Osteocyte (in vitro differentiated cells): ENCODE data around the gene SCARF2. TPM values are rescaled to one million over a fixed set of nuclear protein-coding genes. Genes with fewer than 3 reads are reported as not detected.
"Not testable (repeated sequence)": the region's sequence is repeated elsewhere in the genome, so short reads cannot be mapped to it uniquely, and the experiment has no call there.

ENCODE experiments used
- DNase-seq: peaks from one replicate; pipeline ENCODE4 v3.0.0; 2021; ENCODE audit warnings: mixed read lengths; ENCODE audit not compliant: unreplicated experiment; ENCODE audit errors: extremely low spot score
- H3K27ac Mint-ChIP-seq: one replicate; pipeline ENCODE4 v1.8.0; 2021; ENCODE audit warnings: mild to moderate bottlenecking, mixed read lengths; ENCODE audit not compliant: unreplicated experiment
- H3K27me3 Mint-ChIP-seq: one replicate; pipeline ENCODE4 v1.8.0; 2021; ENCODE audit warnings: mixed read lengths; ENCODE audit not compliant: unreplicated experiment
- H3K36me3 Mint-ChIP-seq: one replicate; pipeline ENCODE4 v1.8.0; 2021; ENCODE audit warnings: mixed read lengths; ENCODE audit not compliant: unreplicated experiment
- H3K4me1 Mint-ChIP-seq: one replicate; pipeline ENCODE4 v1.8.0; 2021; ENCODE audit warnings: mixed read lengths; ENCODE audit not compliant: unreplicated experiment
- H3K4me3 Mint-ChIP-seq: one replicate; pipeline ENCODE4 v1.8.0; 2021; ENCODE audit warnings: mild to moderate bottlenecking, moderate library complexity, mixed read lengths; ENCODE audit not compliant: unreplicated experiment
- H3K9me3 Mint-ChIP-seq: one replicate; pipeline ENCODE4 v1.8.0; 2021; ENCODE audit warnings: mixed read lengths; ENCODE audit not compliant: unreplicated experiment
- total RNA-seq: library from RNA; stranded (reverse); gene quantifications from 2 replicates; pipeline ENCODE4 v1.2.1, GENCODE V29; 2021
- TF ChIP-seq, protein P1 (sequence below): fragments of 200-600 bp; sonication (generic); IDR thresholded peaks from 2 replicates; pipeline ENCODE4 v1.5.0; 2021; ENCODE audit warnings: antibody characterized with exemption, mild to moderate bottlenecking, moderate library complexity

The SCARF2 gene
- total RNA-seq, 1 donor from 2014 or later = 50.8 TPM

DNA sequence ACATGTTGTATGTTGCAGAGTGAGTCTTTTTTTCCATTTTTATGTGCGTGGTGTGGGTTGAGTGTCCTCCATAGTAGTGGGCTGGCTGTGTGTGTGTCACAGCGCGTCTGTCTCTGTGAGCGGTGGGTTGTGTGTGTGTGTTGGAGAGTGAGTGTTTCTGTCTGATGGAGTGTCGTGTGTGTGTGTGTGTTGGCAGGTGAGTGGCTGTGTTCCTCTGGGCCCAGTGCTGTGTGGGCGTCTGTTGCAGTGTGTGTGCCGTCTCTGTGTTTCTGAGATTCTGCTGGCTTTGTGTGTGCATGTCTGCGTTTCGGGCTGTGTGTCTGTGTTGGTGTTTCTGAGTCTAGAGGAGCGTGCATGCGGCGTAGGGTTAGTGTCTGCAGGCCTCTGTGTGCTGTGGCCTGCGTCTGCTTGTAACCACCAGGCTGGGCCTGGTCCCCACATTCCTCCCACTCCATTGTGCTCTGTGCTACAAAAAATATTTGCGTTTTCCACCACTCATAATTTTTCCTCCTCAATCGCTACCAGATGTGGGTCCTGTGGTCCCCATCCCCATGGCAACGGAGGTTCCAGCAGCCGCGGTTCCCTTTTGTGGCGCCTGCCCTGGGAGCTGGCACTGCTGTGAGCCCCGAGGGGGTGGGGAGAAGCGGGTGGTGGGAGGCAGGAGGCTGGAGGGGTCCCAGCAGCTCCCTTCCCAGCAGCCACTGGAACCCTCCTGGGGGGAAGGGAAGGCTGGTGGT, 15.2 kb downstream of the SCARF2 start:
- peaks cover 15% of the 10 kb centered on the region for H3K36me3 Mint-ChIP-seq
- no peaks in the 10 kb centered on the region for H3K9me3 Mint-ChIP-seq
- TF ChIP-seq, protein P1, sequence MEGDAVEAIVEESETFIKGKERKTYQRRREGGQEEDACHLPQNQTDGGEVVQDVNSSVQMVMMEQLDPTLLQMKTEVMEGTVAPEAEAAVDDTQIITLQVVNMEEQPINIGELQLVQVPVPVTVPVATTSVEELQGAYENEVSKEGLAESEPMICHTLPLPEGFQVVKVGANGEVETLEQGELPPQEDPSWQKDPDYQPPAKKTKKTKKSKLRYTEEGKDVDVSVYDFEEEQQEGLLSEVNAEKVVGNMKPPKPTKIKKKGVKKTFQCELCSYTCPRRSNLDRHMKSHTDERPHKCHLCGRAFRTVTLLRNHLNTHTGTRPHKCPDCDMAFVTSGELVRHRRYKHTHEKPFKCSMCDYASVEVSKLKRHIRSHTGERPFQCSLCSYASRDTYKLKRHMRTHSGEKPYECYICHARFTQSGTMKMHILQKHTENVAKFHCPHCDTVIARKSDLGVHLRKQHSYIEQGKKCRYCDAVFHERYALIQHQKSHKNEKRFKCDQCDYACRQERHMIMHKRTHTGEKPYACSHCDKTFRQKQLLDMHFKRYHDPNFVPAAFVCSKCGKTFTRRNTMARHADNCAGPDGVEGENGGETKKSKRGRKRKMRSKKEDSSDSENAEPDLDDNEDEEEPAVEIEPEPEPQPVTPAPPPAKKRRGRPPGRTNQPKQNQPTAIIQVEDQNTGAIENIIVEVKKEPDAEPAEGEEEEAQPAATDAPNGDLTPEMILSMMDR = no peak
- DNase-seq = no peak
- H3K27me3 Mint-ChIP-seq = no peaks in the 10 kb centered on the region
- H3K4me1 Mint-ChIP-seq = peaks cover 12% of the 10 kb centered on the region
- no peak overlapping the region for H3K4me3 Mint-ChIP-seq
- no peak overlapping the region for H3K27ac Mint-ChIP-seq

DNA sequence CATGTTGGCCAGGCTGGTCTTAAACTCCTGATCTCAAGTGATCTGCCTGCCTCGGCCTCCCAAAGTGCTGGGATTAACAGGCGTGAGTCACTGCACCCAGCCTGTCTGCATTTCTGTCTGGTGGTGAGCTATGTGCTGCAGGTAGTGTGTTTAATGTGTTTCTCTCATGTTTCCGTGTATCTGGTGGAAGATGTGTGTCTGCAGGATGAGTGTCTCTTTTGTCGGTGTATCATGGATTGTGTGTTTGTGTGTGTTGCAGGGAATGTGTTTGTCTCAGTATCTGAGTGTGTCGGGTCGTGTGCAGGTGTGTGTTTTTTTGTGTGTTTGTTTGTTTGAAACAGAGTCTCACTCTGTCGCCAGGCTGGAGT, 16.1 kb downstream of the SCARF2 start:
- no peak overlapping the region for H3K4me3 Mint-ChIP-seq

DNA sequence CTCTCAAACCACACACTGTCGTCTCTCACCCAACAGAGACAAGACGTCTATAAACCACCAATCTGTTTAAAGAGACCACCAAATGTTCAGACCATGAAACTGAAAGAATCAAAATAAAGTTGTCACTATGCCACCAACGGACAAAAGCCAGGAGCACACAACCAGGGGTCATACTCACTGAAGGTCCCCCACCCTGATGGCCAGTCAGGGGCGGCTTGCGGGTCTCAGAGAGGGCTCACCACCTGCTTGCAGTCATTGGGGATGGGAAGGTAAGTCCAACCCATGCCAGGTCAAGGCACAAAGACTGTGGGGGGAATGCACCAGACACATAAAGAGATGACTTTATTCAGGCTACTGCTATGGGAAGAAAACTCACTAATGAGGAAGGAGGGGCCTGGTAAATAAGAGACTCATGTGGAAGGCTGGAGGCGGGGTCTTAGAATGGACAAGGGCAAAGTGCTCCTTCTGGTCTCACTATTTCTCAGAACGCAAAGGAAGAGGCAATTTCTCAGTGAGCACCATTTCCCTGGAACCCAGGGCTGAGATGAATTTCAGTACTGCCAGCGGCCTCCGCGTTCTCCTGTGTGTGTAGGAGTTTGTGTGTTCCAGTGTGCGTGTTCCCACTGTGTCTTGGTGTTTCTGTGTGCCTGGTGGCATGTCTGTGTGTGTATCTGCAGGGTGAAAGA, 17.3 kb downstream of the SCARF2 start:
- TF ChIP-seq, protein P1 = no peak
- Mint-ChIP-seq H3K4me3 (no peak overlapping the region), H3K36me3 (peaks cover 7% of the 10 kb centered on the region), H3K9me3 (no peaks in the 10 kb centered on the region), H3K4me1 (peaks cover 7% of the 10 kb centered on the region), H3K27ac (no peak overlapping the region), H3K27me3 (peaks cover 2% of the 10 kb centered on the region)
- DNase-seq = no peak

More for the DNA sequence above, 16.1 kb downstream of the SCARF2 start:
- DNase-seq = no peak
- no peak overlapping the region for H3K27ac Mint-ChIP-seq
- H3K36me3 Mint-ChIP-seq = peaks cover 9% of the 10 kb centered on the region
- TF ChIP-seq, protein P1 = no peak
- H3K4me1 Mint-ChIP-seq = peaks cover 7% of the 10 kb centered on the region
- H3K9me3 Mint-ChIP-seq = no peaks in the 10 kb centered on the region
- no peaks in the 10 kb centered on the region for H3K27me3 Mint-ChIP-seq

DNA sequence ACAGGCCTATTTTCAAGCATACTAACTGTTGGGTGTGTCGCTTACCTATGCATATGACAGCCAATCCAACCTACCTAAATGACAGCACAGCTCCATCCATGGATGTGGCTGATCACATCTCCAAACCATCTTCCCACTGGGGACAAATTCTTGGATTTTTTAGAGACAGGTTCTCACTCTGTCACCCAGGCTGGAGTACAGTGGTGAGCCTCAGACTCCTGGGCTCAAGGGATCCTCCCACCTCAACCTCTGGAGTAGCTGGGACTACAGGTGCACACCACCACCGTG, 18.0 kb downstream of the SCARF2 start:
- Mint-ChIP-seq H3K9me3 (no peaks in the 10 kb centered on the region), H3K27me3 (peaks cover 2% of the 10 kb centered on the region), H3K4me1 (peaks cover 7% of the 10 kb centered on the region), H3K36me3 (peaks cover 3% of the 10 kb centered on the region), H3K27ac (no peak overlapping the region), H3K4me3 (no peak overlapping the region)
- TF ChIP-seq, protein P1 = no peak
- no peak for DNase-seq

DNA sequence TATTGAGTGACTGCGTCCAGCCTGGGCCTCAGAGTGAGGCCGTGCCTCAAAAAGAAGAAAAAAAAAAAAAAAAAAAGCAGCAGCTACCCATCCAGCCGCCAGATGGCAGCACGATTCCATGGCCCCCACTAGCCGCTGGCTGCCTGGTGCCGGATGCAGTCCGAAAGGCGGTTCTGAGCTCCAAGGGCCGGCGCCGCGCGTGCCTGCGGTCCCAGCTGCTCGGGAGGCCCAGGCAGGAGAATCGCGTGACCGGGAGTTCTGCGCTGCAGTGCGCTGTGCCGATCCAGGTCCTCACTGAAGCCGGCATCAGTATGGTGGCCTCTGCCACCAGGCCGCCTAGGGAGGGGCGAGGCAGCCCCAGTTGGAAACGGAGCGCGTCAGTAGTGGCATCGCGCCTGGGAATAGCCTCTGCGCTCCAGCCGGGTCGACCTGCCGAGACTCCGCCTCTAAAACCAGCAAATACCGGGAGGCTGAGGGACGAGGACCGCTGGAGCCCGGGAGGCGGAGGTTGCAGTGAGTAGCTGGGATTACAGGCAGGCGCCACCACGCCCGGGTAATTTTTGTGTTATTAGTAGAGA, 19.3 kb downstream of the SCARF2 start:
- Mint-ChIP-seq H3K36me3 (no peaks in the 10 kb centered on the region), H3K4me3 (peak overlapping the region; percentile 65), H3K27me3 (peaks cover 2% of the 10 kb centered on the region), H3K27ac (peak overlapping the region; percentile 57), H3K9me3 (no peaks in the 10 kb centered on the region), H3K4me1 (peaks cover 7% of the 10 kb centered on the region)
- TF ChIP-seq, protein P1 = peak; percentile 92
- peak; percentile 94 for DNase-seq

DNA sequence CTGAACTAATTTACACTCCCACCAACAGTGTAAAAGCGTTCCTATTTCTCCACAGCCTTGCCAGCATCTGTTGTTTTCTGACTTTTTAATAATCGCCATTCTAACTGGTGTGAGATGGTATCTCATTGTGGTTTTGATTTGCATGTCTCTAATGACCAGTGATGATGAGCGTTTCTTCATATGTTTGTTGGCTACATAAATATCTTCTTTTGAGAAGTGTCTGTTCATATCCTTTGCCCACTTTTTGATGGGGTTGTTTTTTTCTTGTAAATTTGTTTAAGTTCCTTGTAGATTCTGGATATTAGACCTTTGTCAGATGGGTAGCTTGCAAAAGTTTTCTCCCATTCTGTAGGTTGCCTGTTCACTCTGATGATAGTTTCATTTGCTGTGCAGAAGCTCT, 21.9 kb downstream of the SCARF2 start:
- H3K4me1 Mint-ChIP-seq, H3K4me3 Mint-ChIP-seq, H3K36me3 Mint-ChIP-seq, H3K27ac Mint-ChIP-seq, DNase-seq, H3K27me3 Mint-ChIP-seq, H3K9me3 Mint-ChIP-seq: not testable (repeated sequence)

DNA sequence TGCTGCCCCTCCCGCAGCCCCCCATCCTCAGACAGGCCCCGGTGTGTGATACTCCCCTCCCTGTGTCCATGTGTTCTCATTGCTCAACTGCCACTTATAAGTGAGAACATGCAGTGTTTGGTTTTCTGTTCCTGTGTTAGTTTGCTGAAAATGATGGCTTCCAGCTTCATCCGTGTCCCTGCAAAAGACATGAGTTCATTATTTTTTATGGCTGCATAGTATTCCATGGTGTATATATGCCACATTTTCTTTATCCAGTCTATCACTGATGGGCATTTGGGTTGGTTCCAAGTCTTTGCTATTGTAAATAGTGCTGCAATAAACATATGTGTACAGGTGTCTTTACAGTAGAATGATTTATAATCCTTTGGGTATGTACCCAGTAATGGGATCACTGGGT, 22.4 kb downstream of the SCARF2 start:
- H3K4me3 Mint-ChIP-seq, DNase-seq, H3K9me3 Mint-ChIP-seq, H3K27me3 Mint-ChIP-seq, H3K27ac Mint-ChIP-seq, H3K36me3 Mint-ChIP-seq: not testable (repeated sequence)
- H3K4me1 Mint-ChIP-seq = peaks cover 11% of the 10 kb centered on the region
